Astrocyte of the spinal cord (primary cell): Measurements from ENCODE around the gene RPP30.

Experiments used
- DNase-seq: peaks from one replicate; pipeline ENCODE4 v3.0.0; 2011; ENCODE audit warnings: low read depth, low spot score
- H3K4me3 ChIP-seq: 2 replicates; pipeline ENCODE4 v1.5.1; 2011; ENCODE audit warnings: low read depth, mild to moderate bottlenecking, low read length, moderate library complexity
- CTCF ChIP-seq: IDR thresholded peaks from 2 replicates; pipeline ENCODE4 v1.5.1; 2012; ENCODE audit warnings: low read depth, mild to moderate bottlenecking, low read length, inconsistent platforms
- in situ Hi-C: cut with HindIII; loops from 2 replicates; pipeline ENCODE4 v1.10.0; 2017; ENCODE audit warnings: low sequenced_read_pairs

RPP30 gene

GRCh38 chr10:90905925-90906324, 34.2 kb downstream of the RPP30 start:
- no peak for TF ChIP-seq CTCF
- no peak overlapping the region for H3K4me3 ChIP-seq
- in situ Hi-C loops = no loop called here
- DNase-seq = no peak

GRCh38 chr10:90906596-90906995, 34.8 kb downstream of the RPP30 start:
- in situ Hi-C loops = no loop called here
- DNase-seq = no peak
- TF ChIP-seq CTCF = no peak
- H3K4me3 ChIP-seq = no peak overlapping the region

- peak; percentile 83 for TF ChIP-seq CTCF
- peak; percentile 84 for DNase-seq
- no peak overlapping the region for H3K4me3 ChIP-seq
- in situ Hi-C loops = no loop called here
Measured at GRCh38 chr10:90911133-90912051, 39.6 kb downstream of the RPP30 start.

GRCh38 chr10:90912174-90912573, 40.4 kb downstream of the RPP30 start:
- no peak for TF ChIP-seq CTCF
- H3K4me3 ChIP-seq = no peak overlapping the region
- in situ Hi-C loops = no loop called here
- no peak for DNase-seq

GRCh38 chr10:90912854-90913479, 41.2 kb downstream of the RPP30 start:
- TF ChIP-seq CTCF = no peak
- no peak overlapping the region for H3K4me3 ChIP-seq
- in situ Hi-C loops = no loop called here
- no peak for DNase-seq

GRCh38 chr10:90913774-90914420, 42.1 kb downstream of the RPP30 start:
- no peak for DNase-seq
- H3K4me3 ChIP-seq = no peak overlapping the region
- in situ Hi-C loops = no loop called here
- TF ChIP-seq CTCF = no peak
